DLD1 (cell line): ENCODE results near the gene CHD6.

Experiments used
- in situ Hi-C: cut with HindIII; loops from 2 replicates; pipeline ENCODE4 v1.10.0; 2017; ENCODE audit warnings: low sequenced_read_pairs

CHD6 gene

GRCh38 chr20:41621971-41622370, 3.8 kb upstream of the CHD6 start:
- in situ Hi-C loops, result no loop called here

- in situ Hi-C loops, result no loop called here
Observed at GRCh38 chr20:41621421-41621820, 3.2 kb upstream of the CHD6 start.

- in situ Hi-C loops, result no loop called here
Observed at GRCh38 chr20:41619360-41620100, 1.4 kb upstream of the CHD6 start.

GRCh38 chr20:41618807-41619311, 682 bp upstream of the CHD6 start:
- in situ Hi-C loops, result no loop called here

GRCh38 chr20:41617059-41617901, 897 bp downstream of the CHD6 start:
- in situ Hi-C loops, result no loop called here

- in situ Hi-C loops, result no loop called here
Observed at GRCh38 chr20:41616228-41616627, 1.9 kb downstream of the CHD6 start.

- in situ Hi-C loops, result no loop called here
Observed at GRCh38 chr20:41615676-41616075, 2.5 kb downstream of the CHD6 start.

- in situ Hi-C loops, result no loop called here
Observed at GRCh38 chr20:41615110-41615509, 3.1 kb downstream of the CHD6 start.

GRCh38 chr20:41613321-41613720, 4.9 kb downstream of the CHD6 start:
- in situ Hi-C loops, result no loop called here

GRCh38 chr20:41609474-41609873, 8.7 kb downstream of the CHD6 start:
- in situ Hi-C loops, result no loop called here

- in situ Hi-C loops, result no loop called here
Observed at GRCh38 chr20:41608606-41609005, 9.6 kb downstream of the CHD6 start.

- in situ Hi-C loops, result no loop called here
Observed at GRCh38 chr20:41607791-41608190, 10.4 kb downstream of the CHD6 start.

- in situ Hi-C loops, result no loop called here
Observed at GRCh38 chr20:41604002-41604401, 14.2 kb downstream of the CHD6 start.

- in situ Hi-C loops, result no loop called here
Observed at GRCh38 chr20:41601742-41602141, 16.4 kb downstream of the CHD6 start.

GRCh38 chr20:41600926-41601631, 17.1 kb downstream of the CHD6 start:
- in situ Hi-C loops, result no loop called here

GRCh38 chr20:41599699-41600104, 18.5 kb downstream of the CHD6 start:
- in situ Hi-C loops, result no loop called here

GRCh38 chr20:41598719-41599118, 19.5 kb downstream of the CHD6 start:
- in situ Hi-C loops, result no loop called here

GRCh38 chr20:41594514-41595322, 23.5 kb downstream of the CHD6 start:
- in situ Hi-C loops, result no loop called here

GRCh38 chr20:41592516-41593216, 25.5 kb downstream of the CHD6 start:
- in situ Hi-C loops, result no loop called here

- in situ Hi-C loops, result no loop called here
Observed at GRCh38 chr20:41587956-41588355, 30.2 kb downstream of the CHD6 start.
